G401.6 (cell line): ENCODE results near the gene FBXL5.

Experiments
- FAIRE-seq: peaks from 2 replicates; lab custom pipeline; 2012; peaks lifted over from hg19 to GRCh38; lab: Jason Lieb, UNC

FBXL5 gene

GRCh38 chr4:15676039-15676438 is 20.9 kb upstream of the FBXL5 start:
- FAIRE-seq = no peak

- FAIRE-seq = no peak
These were observed 20.2 kb upstream of the FBXL5 start for GRCh38 chr4:15675356-15675755.

DNA sequence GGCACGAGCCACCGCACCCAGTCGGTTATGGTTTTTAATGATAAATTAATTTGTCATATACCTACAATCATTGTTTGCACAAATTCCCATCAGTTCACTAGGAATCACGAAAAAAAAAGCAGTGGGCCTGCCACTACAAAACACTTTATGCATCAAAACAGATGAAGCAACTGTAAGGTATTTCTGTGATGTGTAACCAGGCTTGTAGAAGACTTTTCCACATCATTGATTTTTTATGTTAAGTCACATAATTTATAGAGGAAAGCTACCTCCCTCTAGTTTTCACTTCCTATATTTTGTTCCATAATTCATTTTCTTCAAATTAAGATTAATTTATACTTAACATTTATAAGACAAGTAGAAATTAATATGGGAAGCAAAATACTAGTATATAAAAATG is 19.8 kb upstream of the FBXL5 start:
- peak; percentile 11 for FAIRE-seq

- no peak for FAIRE-seq
These were observed 18.9 kb upstream of the FBXL5 start for GRCh38 chr4:15674046-15674445.

DNA sequence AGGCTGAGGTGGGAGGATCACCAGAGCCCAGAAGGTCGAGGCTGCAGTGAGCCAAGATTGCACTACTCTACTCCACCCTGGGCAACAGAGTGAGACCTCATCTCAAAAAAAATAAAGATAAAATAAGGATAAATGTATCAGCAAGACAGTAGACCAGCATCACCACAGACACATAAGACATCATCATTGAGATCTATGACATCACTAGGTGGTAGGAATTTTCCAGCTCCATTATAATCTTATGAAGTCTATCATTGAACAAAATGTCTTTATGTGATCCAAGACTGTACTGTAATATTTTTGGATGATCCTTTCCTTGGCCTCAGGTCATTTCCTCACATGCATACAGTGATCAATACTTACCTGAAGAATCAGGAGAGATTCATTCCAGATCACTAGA is 18.2 kb upstream of the FBXL5 start:
- no peak for FAIRE-seq

GRCh38 chr4:15672101-15672500 is 16.9 kb upstream of the FBXL5 start:
- no peak for FAIRE-seq

DNA sequence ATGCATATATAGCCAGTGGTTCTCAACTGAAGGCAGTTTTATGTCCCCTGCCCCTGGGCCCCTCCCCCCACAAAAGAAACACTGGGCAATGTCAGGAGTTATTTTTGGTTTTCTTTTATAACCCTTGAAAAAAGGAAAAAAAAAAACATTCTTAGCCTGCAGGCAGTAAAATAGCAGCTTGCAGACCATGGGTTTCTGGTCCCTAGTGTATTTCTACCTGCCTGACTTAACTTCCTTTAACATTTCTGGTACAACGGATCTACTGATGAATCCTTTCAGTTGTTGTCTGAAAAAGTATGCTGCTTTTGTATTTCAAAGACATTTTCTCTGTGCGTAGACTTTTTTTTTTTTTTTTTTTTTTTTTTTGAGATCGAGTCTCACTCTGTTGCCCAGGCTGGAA is 15.4 kb upstream of the FBXL5 start:
- no peak for FAIRE-seq

- FAIRE-seq = no peak
These were observed 13.6 kb upstream of the FBXL5 start for GRCh38 chr4:15668566-15669435.

DNA sequence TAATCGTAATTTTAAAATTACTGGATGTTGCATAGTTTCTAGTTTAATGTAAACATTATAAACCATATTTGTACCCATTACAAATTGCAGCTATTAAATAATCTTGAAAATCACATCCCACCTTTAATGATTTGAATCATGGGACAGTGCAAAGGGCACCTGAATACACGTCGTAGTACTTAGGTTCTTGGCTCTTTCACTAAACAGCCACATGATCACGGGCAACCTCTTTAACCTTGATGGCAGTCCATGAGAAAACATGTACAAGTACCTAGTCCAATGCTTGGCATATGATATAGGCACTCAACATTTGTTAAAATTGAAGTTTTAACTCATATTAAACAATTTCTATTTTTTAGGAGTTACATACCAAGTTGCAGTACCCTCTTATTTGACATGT is 11.8 kb upstream of the FBXL5 start:
- FAIRE-seq = peak; percentile 70

- no peak for FAIRE-seq
These were observed 10.7 kb upstream of the FBXL5 start for GRCh38 chr4:15665753-15666365.

GRCh38 chr4:15659768-15660570 is 4.8 kb upstream of the FBXL5 start:
- FAIRE-seq = no peak

DNA sequence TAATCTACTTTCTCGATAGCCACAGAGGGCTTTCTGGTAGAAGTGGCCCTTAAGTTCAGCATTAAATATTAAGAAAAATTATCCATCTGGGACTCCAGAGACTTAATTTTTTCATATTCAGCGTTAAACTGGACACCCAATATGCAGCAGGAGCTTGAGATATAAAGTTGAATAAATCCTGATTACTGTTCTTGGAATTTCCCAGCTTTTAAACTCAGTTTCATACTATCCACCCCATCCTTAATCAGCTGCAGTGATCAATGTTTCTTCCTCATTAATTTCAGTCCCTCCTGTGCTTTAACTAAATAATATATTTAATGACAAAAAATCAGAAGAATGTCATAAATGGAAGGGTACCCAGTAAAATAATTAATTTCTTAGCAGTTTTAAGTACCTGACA is 3.6 kb upstream of the FBXL5 start:
- no peak for FAIRE-seq

DNA sequence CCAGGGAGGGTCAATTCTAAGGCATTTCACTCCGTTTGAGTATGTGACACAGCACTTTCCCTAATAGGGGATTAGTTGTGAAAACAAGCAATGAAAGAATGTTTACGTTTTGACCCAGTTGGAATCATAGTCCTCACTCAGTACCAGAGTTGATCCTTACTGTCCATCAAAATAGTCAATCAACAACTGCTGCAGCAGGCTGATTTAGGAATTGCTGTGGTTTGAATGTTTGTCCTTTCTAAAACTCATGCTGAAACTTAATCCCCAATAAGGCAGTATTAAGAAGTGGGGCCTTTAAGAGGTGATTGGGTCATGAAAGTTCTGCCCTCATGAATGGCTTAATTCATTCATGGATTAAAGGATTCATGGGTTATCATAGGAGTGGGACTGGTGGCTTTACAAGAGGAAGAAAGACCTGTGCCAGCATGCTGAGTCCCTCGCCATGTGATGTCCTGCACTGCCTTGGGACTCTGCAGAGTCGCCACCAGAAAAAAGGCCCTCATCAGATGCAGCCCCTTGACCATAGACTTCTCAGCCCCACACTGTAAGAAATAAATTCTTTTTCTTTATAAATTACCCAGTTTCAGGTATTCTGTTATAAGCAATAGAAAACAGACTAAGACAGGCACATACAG is 3.1 kb upstream of the FBXL5 start:
- no peak for FAIRE-seq

DNA sequence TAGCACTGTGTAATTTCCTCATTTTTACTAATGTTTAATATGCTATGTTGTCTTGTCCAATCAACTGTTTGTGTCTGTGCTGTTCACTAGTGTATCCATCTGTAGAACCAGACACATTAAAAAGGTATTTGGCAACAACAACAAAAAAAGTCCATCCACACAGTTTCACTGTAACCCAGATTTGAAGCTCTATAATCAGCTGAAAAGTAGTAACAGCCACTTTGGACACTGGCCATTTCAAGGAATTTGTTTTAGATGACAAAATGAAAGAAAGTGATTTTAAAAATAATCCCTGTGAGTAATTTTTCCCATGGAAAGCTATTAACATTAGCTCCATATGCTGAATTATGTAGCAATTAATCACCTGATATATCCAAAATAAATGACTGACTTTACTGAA is 2.2 kb upstream of the FBXL5 start:
- no peak for FAIRE-seq

DNA sequence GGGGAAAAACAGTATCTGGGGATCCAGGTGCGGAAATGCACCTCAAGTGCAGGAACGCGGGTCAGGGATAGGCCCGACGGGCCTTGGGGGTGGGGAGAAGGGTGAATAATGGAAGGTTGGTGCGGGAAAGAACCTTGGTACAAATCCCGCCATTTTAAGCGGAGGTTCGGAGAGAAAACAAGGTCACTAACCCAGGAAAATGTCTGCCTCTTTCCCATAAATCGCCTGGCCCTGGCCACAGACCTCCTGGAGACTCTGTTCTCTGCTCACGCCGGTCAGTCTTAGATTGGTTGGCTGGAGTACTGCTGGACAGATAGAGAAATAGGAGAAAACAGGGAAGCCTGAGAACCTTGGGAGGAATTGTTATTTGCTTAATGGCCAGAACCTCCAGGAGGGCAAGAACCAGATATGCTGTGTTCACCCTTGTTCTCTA is 897 bp upstream of the FBXL5 start:
- no peak for FAIRE-seq

DNA sequence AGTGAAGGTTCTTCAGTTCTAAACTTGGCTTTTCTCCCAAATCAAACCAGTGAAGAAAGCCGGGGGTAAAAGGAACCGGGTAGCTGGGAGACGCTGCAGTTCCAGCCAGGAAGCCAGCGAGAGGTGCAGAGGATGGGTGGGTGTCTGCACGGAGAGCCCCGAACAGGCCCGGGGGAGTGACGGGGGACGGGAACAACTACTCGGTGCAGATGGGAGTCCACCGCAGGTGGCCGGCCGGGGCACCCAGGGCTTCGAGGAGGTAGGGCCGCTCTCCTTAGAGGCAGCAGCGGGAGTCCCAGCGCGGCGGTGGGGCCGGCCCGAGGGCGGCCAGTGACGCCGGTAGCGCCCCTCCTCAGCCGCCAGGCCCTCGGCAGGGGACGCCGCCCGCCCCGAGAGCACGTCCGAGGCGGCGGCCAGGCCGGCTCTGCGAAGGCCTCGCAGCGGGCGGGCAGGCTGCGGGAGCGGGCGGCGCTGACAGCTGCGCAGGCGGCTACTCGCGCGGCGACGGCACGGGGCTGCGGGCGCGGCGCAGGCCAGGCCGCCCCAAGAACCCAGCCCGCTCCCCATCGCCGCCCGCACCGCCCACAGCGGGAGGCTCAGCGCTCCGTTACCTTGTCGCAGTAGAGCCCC is 449 bp downstream of the FBXL5 start:
- FAIRE-seq = no peak

GRCh38 chr4:15653864-15654592 is 1.1 kb downstream of the FBXL5 start:
- no peak for FAIRE-seq

GRCh38 chr4:15653420-15653819 is 1.7 kb downstream of the FBXL5 start:
- no peak for FAIRE-seq

DNA sequence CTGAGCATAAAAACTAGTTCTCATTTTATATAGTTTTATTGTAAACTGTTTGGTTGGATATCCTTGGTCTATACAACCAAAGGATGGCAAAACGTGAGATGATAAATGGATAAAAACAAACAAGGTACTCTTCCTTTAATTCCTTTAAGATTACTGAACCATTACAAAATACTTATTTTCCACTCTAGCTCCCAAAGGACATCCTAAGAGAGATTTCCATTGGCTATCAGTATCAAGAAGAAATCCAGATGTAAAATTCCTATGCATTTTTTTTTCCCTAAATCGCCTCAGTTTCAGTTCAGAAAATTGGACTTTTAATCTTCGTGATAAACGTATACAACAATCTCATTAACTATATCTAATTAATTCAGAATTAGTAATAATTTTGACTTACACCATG is 2.3 kb downstream of the FBXL5 start:
- FAIRE-seq = no peak

- no peak for FAIRE-seq
These were observed 3.0 kb downstream of the FBXL5 start for GRCh38 chr4:15652191-15652590.

DNA sequence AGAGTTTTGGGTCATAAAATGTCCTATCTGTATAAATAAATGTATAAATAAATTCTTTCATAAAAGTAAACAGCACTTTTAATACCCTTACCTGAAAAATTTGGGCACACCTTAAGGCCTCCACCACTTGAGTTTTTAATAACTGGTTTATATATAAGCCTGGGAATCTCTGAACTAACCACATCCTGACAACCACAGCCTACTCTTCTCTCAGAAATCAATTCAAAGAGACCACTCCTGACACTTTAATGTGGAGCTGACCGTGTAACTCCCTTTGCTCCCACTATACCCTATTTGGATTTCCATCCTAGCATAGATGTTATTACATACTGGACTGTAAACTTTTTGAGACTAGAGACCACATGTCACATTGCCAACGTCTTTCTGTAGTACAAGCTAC is 3.5 kb downstream of the FBXL5 start:
- FAIRE-seq = no peak
